ENCODE measurements around the gene PGC.

The PGC gene

GRCh38 chr6:41747256-41748101 lies at the start of gene PGC:
Gene PGC (minus strand): TSS chr6:41747397. CDS start chr6:41747334, 63 bp downstream.
- no peak for DNase-seq (ENCODE audit: low read depth)

GRCh38 chr6:41796474-41796873 lies 49.3 kb upstream of the PGC start:
- no peak for DNase-seq (ENCODE audit: low read depth)

GRCh38 chr6:41791984-41792383 lies 44.8 kb upstream of the PGC start:
- no peak for DNase-seq (ENCODE audit: low read depth)

GRCh38 chr6:41791305-41791704 lies 44.1 kb upstream of the PGC start:
- no peak for DNase-seq (ENCODE audit: low read depth)

GRCh38 chr6:41790045-41790444 lies 42.8 kb upstream of the PGC start:
- DNase-seq (ENCODE audit: low read depth) = no peak

GRCh38 chr6:41789390-41789724 lies 42.2 kb upstream of the PGC start:
- DNase-seq (ENCODE audit: low read depth) = no peak

- DNase-seq (ENCODE audit: low read depth) = peak; percentile 89
Measured at GRCh38 chr6:41787219-41787917, 40.2 kb upstream of the PGC start, which contains the start of gene TOMM6. Gene TOMM6 (plus strand): TSS chr6:41787694. CDS start chr6:41787698, 4 bp downstream.

GRCh38 chr6:41786451-41787218 lies 39.4 kb upstream of the PGC start:
- DNase-seq (ENCODE audit: low read depth) = peak; percentile 38

- no peak for DNase-seq (ENCODE audit: low read depth)
Measured at GRCh38 chr6:41785689-41786450, 38.7 kb upstream of the PGC start.

GRCh38 chr6:41785254-41785653 lies 38.1 kb upstream of the PGC start:
- no peak for DNase-seq (ENCODE audit: low read depth)

- no peak for DNase-seq (ENCODE audit: low read depth)
Measured at GRCh38 chr6:41784581-41785171, 37.5 kb upstream of the PGC start.

GRCh38 chr6:41783106-41783780 lies 36.0 kb upstream of the PGC start:
- DNase-seq (ENCODE audit: low read depth) = no peak

GRCh38 chr6:41781366-41781730 lies 34.2 kb upstream of the PGC start:
- no peak for DNase-seq (ENCODE audit: low read depth)

- no peak for DNase-seq (ENCODE audit: low read depth)
Measured at GRCh38 chr6:41780551-41781365, 33.6 kb upstream of the PGC start, which contains the start of gene PRICKLE4. Gene PRICKLE4 (plus strand): TSS chr6:41780782. CDS start chr6:41783474, 2,692 bp downstream.

GRCh38 chr6:41779788-41780550 lies 32.8 kb upstream of the PGC start, which contains the start of gene FRS3:
Gene FRS3 (minus strand): TSS chr6:41779900. CDS start chr6:41776987, 2,913 bp downstream.
- DNase-seq (ENCODE audit: low read depth) = peak; percentile 92

- DNase-seq (ENCODE audit: low read depth) = no peak
Measured at GRCh38 chr6:41779336-41779735, 32.1 kb upstream of the PGC start.

GRCh38 chr6:41778895-41779294 lies 31.7 kb upstream of the PGC start:
- no peak for DNase-seq (ENCODE audit: low read depth)

- no peak for DNase-seq (ENCODE audit: low read depth)
Measured at GRCh38 chr6:41777551-41778285, 30.5 kb upstream of the PGC start.

All from fibroblast of the conjunctiva (primary cell).